ENCODE results near the gene CCL21. TPM values are rescaled to one million over a fixed set of nuclear protein-coding genes. Genes with fewer than 3 reads are reported as not detected.

Gene CCL21
- polyA plus RNA-seq, 2 of the 4 experiments (the other 2 are of a cell fraction): not detected

GRCh38 chr9:34694811-34695210 lies 15.1 kb downstream of the CCL21 start:
- Histone ChIP-seq H3K4me1 (no peaks in the 10 kb centered on the region), H3K9me3 (no peaks in the 10 kb centered on the region), H3K27ac (no peak overlapping the region), H3K4me2 (no peak overlapping the region), H3K4me3 (no peak overlapping the region)
- ChIA-PET CTCF (interaction anchor here (0.7 kb wide), 1 partner anchor 30 kb away, joined by 3 read pairs; no protein-coding TSS in a partner anchor), POLR2A (no interaction called here)
- no peak for ATAC-seq
- TF ChIP-seq USF2 (IDR thresholded peaks at IDR 0.05): no peak
- TF ChIP-seq BHLHE40 (IDR thresholded peaks at IDR 0.05; ENCODE audit: low read depth, low read length): no peak
- no peak for TF ChIP-seq CTCF (IDR thresholded peaks at IDR 0.05)
- TF ChIP-seq CHD4 (IDR thresholded peaks at IDR 0.05; ENCODE audit: borderline replicate concordance): no peak
- TF ChIP-seq CBX2 (IDR thresholded peaks at IDR 0.05; ENCODE audit: borderline replicate concordance, low read depth): no peak
- no peak for TF ChIP-seq CBX8 (IDR thresholded peaks at IDR 0.05)
- TF ChIP-seq HMGXB4 (CRISPR knock-in tag; IDR thresholded peaks at IDR 0.05; ENCODE audit: borderline replicate concordance): no peak
- TF ChIP-seq ATOH8 (CRISPR knock-in tag; IDR thresholded peaks at IDR 0.05; ENCODE audit: low read depth): no peak
- TF ChIP-seq RCOR1 (IDR thresholded peaks at IDR 0.05; ENCODE audit: low read depth, low read length): no peak
- no peak for TF ChIP-seq NFE2L2 (conservative IDR thresholded peaks at IDR 0.05; ENCODE audit: low read length)
- TF ChIP-seq FOSL2 (IDR thresholded peaks at IDR 0.05): no peak
- no peak for TF ChIP-seq FOSL2 (CRISPR knock-in tag; IDR thresholded peaks at IDR 0.05)
- no peak for DNase-seq (ENCODE audit: low read depth in 1 of 2, low spot score in 1 of 2)
- FAIRE-seq: no peak

GRCh38 chr9:34693560-34693959 lies 16.4 kb downstream of the CCL21 start:
- Histone ChIP-seq H3K4me3 (no peak overlapping the region), H3K4me2 (no peak overlapping the region), H3K27ac (no peak overlapping the region), H3K4me1 (no peaks in the 10 kb centered on the region), H3K9me3 (no peaks in the 10 kb centered on the region)
- FAIRE-seq (no peak), ATAC-seq (no peak), DNase-seq (ENCODE audit: low read depth in 1 of 2, low spot score in 1 of 2) (no peak)
- POLR2A ChIA-PET: no interaction called here
- CTCF ChIA-PET: interaction anchor here (1.0 to 10.1 kb wide), 3 partner anchors 6 to 357 kb away, joined by 3 to 135 read pairs (median 3); no protein-coding TSS in a partner anchor
- 16% methylated on average over 2 of the region's 2 CpGs for WGBS (ENCODE audit: missing lambda C conversion rate)
- TF ChIP-seq HEYL (CRISPR knock-in tag; IDR thresholded peaks at IDR 0.05) (no peak), CBX2 (IDR thresholded peaks at IDR 0.05; ENCODE audit: borderline replicate concordance, low read depth) (no peak), KDM5A (IDR thresholded peaks at IDR 0.05) (no peak), HOXB13 (CRISPR knock-in tag; IDR thresholded peaks at IDR 0.05; ENCODE audit: low read depth) (no peak), CTCF (IDR thresholded peaks at IDR 0.05) (no peak), EHMT2 (IDR thresholded peaks at IDR 0.05; ENCODE audit: low read depth) (no peak), ESRRA (IDR thresholded peaks at IDR 0.05; ENCODE audit: borderline replicate concordance, low read length) (no peak), ATOH8 (CRISPR knock-in tag; IDR thresholded peaks at IDR 0.05; ENCODE audit: low read depth) (no peak), MAFK (IDR thresholded peaks at IDR 0.05; ENCODE audit: partially characterized antibody) (no peak), PBX3 (IDR thresholded peaks at IDR 0.05) (no peak), CHD4 (IDR thresholded peaks at IDR 0.05; ENCODE audit: borderline replicate concordance) (no peak), RFX5 (IDR thresholded peaks at IDR 0.05) (no peak), NFE2L2 (conservative IDR thresholded peaks at IDR 0.05; ENCODE audit: low read length) (no peak), REST (IDR thresholded peaks at IDR 0.05) (no peak), SMC3 (IDR thresholded peaks at IDR 0.05) (no peak), PHF8 (IDR thresholded peaks at IDR 0.05; ENCODE audit: borderline replicate concordance, low read depth) (no peak)
